22Rv1 (cell line): ENCODE measurements around the gene ITGBL1.

Experiments
- H3K27ac ChIP-seq: fragments of 450-650 bp; 2 replicates; pipeline ENCODE4 v1.5.1; 2017
- CTCF ChIP-seq: fragments of 450-650 bp; IDR thresholded peaks from 2 replicates; pipeline ENCODE4 v1.5.1; 2017; ENCODE audit warnings: mild to moderate bottlenecking
- ZFX ChIP-seq: fragments of 450-650 bp; IDR thresholded peaks from 2 replicates; pipeline ENCODE4 v1.6.1; 2017; ENCODE audit warnings: antibody characterized with exemption, borderline replicate concordance

ITGBL1 gene

GRCh38 chr13:101730420-101731000 is 278.0 kb downstream of the ITGBL1 start:
- TF ChIP-seq CTCF, result no peak
- TF ChIP-seq ZFX, result no peak
- H3K27ac ChIP-seq, result no peak overlapping the region

- TF ChIP-seq CTCF, result no peak
- TF ChIP-seq ZFX, result no peak
These were observed 284.1 kb downstream of the ITGBL1 start for GRCh38 chr13:101736566-101736965.

GRCh38 chr13:101738336-101738735 is 285.9 kb downstream of the ITGBL1 start:
- TF ChIP-seq CTCF (no peak), ZFX (no peak)
- H3K27ac ChIP-seq, result no peak overlapping the region

More at GRCh38 chr13:101736566-101736965, 284.1 kb downstream of the ITGBL1 start:
- H3K27ac ChIP-seq, result no peak overlapping the region

GRCh38 chr13:101739382-101740178 is 287.1 kb downstream of the ITGBL1 start:
- no peak overlapping the region for H3K27ac ChIP-seq
- TF ChIP-seq ZFX, result no peak
- no peak for TF ChIP-seq CTCF

- H3K27ac ChIP-seq, result no peak overlapping the region
- no peak for TF ChIP-seq CTCF
These were observed 294.0 kb downstream of the ITGBL1 start for GRCh38 chr13:101746513-101746912.

- TF ChIP-seq CTCF (no peak), ZFX (no peak)
These were observed 294.6 kb downstream of the ITGBL1 start for GRCh38 chr13:101747039-101747438.

GRCh38 chr13:101749584-101749983 is 297.1 kb downstream of the ITGBL1 start:
- TF ChIP-seq ZFX, result no peak
- TF ChIP-seq CTCF, result no peak
- H3K27ac ChIP-seq, result no peak overlapping the region

More at GRCh38 chr13:101747039-101747438, 294.6 kb downstream of the ITGBL1 start:
- no peak overlapping the region for H3K27ac ChIP-seq
